Stomach (tissue), 9 donors: ENCODE results near the gene WBP1. TPM values are rescaled to one million over a fixed set of nuclear protein-coding genes. Genes with fewer than 3 reads are reported as not detected.
"Not testable (repeated sequence)": the region's sequence is repeated elsewhere in the genome, so short reads cannot be mapped to it uniquely, and the experiment has no call there.

Experiments
- DNase-seq, 2 donors: peaks; one replicate each; pipeline versions ENCODE4 v3.0.0 to v3.0.0-alpha.2; 2013 to 2019
- H3K27ac ChIP-seq, 5 donors: fragments of 200-600 bp in 4 of 5; sonication (generic) in 4 of 5; one replicate each; pipeline ENCODE4 v1.5.1; 2013 to 2019; ENCODE audit warnings: mild to moderate bottlenecking in 1 of 5, moderate library complexity in 1 of 5
- H3K27me3 ChIP-seq, 3 donors: fragments of 200-600 bp; sonication (generic); one replicate each; pipeline ENCODE4 v1.5.1; 2017 to 2019; ENCODE audit warnings: mixed run types in 1 of 3
- H3K36me3 ChIP-seq, 4 donors: fragments of 200-600 bp; sonication (generic); 1 replicate in 3 of 4; 2 replicates in 1 of 4; pipeline ENCODE4 v1.5.1; 2016 to 2019
- H3K4me1 ChIP-seq, 4 donors: fragments of 200-600 bp; sonication (generic); one replicate each; pipeline ENCODE4 v1.5.1; 2016 to 2019
- H3K4me3 ChIP-seq, 4 donors: fragments of 200-600 bp; sonication (generic) in 3 of 4; one replicate each; pipeline ENCODE4 v1.5.1; 2016 to 2019; ENCODE audit warnings: mild to moderate bottlenecking in 1 of 4
- H3K9me3 ChIP-seq, 4 donors: fragments of 200-600 bp; sonication (generic); one replicate each; pipeline ENCODE4 v1.5.1; 2016 to 2019
- CTCF ChIP-seq, 7 experiments: fragments of 450-650 bp in 4 of 7; fragments of 200-600 bp in 3 of 7; sonication (generic) in 3 of 7; IDR thresholded peaks; one replicate each; pipeline ENCODE4 v1.5.1; 2016 to 2019; ENCODE audit warnings: antibody characterized with exemption in 7 of 7, control low read depth in 2 of 7, mild to moderate bottlenecking in 1 of 7
- EP300 ChIP-seq: sonication (generic); formaldehyde crosslinking; IDR thresholded peaks from one replicate; pipeline ENCODE4 v1.6.1; 2017; ENCODE audit warnings: antibody characterized with exemption
- POLR2A ChIP-seq, 4 donors: fragments of 450-650 bp; IDR thresholded peaks; one replicate each; pipeline ENCODE4 v1.6.1; 2016; ENCODE audit warnings: antibody characterized with exemption in 4 of 4, control low read depth in 2 of 4, mild to moderate bottlenecking in 1 of 4, moderate library complexity in 1 of 4
- POLR2AphosphoS5 ChIP-seq, 3 donors: sonication (generic); formaldehyde crosslinking; IDR thresholded peaks; one replicate each; pipeline ENCODE4 v1.6.1; 2016; ENCODE audit warnings: antibody characterized with exemption in 3 of 3
- WGBS, 5 donors: extraction: QIAGEN DNeasy Blood & Tissue Kit in 3 of 5; methylation state at CpG; one replicate each; pipeline versions ENCODE4 v1.1.5 to v1.1.7; 2013 to 2018; 5-methylcytosine and 5-hydroxymethylcytosine counted together
- intact Hi-C: fragments of 100-400 bp; cut with DNase I; formaldehyde crosslinking; loops from one replicate; pipeline ENCODE4 v1.15.1; 2023; ENCODE audit warnings: low total_unique reads
- polyA plus RNA-seq, 3 donors: library from polyadenylated mRNA; stranded (reverse); fragments of 200-250 nt; gene quantifications; one replicate each; pipeline ENCODE4 v1.2.3, GENCODE V29; 2013
- total RNA-seq, 5 donors: library from RNA; depleted of rRNA; stranded (reverse); fragments of >200 nt; gene quantifications; one replicate each; pipeline versions ENCODE4 v1.1.0 to v1.2.3, GENCODE V29; 2014 to 2016
- donor health status: healthy with polysubstance abuse.
- donor health status: Bipolar disorder and iron deficiency.
- donor health status: healthy.

Gene WBP1
- total and polyA plus RNA-seq, 8 donors, result 1.8 to 82.4 (median 49.3) TPM

GRCh38 chr2:74440378-74441169, 17.7 kb upstream of the WBP1 start:
- H3K4me3 ChIP-seq, result peak overlapping the region; percentile 48 to 56 (median 54)
- no peaks in the 10 kb centered on the region for H3K9me3 ChIP-seq
- H3K4me1 ChIP-seq, result peaks cover 22 to 73% (median 48%) of the 10 kb centered on the region in 4 donors
- H3K36me3 ChIP-seq, result peaks cover 0 to 3% (median 0%) of the 10 kb centered on the region in 4 donors
- peaks cover 0 to 38% (median 7%) of the 10 kb centered on the region in 3 donors for H3K27me3 ChIP-seq
- intact Hi-C loops, result no loop called here
- H3K27ac ChIP-seq, result peak overlapping the region; percentile 85 to 93 (median 87)
- WGBS, 5 donors, result 4 to 16% (median 11%) methylated on average over 23 to 45 of the region's 45 CpGs
- TF ChIP-seq POLR2AphosphoS5 (IDR thresholded peaks at IDR 0.05) (peak in 2 of 3 donors; percentile 14 to 64), POLR2A (IDR thresholded peaks at IDR 0.05) (no peak), CTCF (IDR thresholded peaks at IDR 0.05) (peak in 5 of 7 experiments; percentile 14 to 53 (median 27))
- peak; percentile 85 to 97 for DNase-seq

DNA sequence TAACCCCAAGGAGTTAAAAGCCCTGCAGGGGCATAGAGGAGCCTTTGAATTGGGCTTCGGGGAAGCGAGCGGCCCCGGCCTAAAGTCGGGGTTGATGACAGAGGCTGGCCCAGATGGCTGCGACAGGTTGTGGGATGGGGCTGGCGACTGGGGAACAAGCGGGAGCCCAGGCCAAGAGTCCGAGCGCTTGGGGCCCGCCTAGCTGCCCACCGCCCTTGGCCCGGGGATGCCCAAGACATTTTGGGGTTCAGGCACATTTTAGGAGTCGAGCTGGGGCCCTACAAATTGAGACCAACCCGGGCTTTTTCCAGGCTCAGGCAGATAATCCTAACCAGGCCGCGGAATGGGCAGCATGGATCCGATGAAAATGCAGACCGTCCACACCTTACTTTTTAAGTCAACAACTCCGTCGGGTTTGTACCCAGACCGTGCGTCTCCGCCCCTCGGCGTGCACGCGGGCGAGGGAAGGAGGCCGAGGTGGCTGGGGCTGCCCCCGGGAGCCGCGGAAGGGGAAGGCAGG, 17.0 kb upstream of the WBP1 start:
- H3K4me3 ChIP-seq, result peak overlapping the region; percentile 48 to 56 (median 54)
- WGBS, 5 donors, result 11 to 42% (median 23%) methylated on average over 31 to 33 of the region's 33 CpGs
- H3K36me3 ChIP-seq, result peaks cover 0 to under 1% (median 0%) of the 10 kb centered on the region in 4 donors
- H3K4me1 ChIP-seq, result peaks cover 22 to 70% (median 47%) of the 10 kb centered on the region in 4 donors
- TF ChIP-seq CTCF (IDR thresholded peaks at IDR 0.05) (no peak), EP300 (no peak), POLR2AphosphoS5 (IDR thresholded peaks at IDR 0.05) (no peak), POLR2A (IDR thresholded peaks at IDR 0.05) (no peak)
- DNase-seq, result no peak
- H3K27ac ChIP-seq, result peak overlapping the region; percentile 85 to 93 (median 87)
- H3K27me3 ChIP-seq, result peaks cover 0 to 38% (median 7%) of the 10 kb centered on the region in 3 donors
- intact Hi-C loops, result no loop called here
- H3K9me3 ChIP-seq, result no peaks in the 10 kb centered on the region

DNA sequence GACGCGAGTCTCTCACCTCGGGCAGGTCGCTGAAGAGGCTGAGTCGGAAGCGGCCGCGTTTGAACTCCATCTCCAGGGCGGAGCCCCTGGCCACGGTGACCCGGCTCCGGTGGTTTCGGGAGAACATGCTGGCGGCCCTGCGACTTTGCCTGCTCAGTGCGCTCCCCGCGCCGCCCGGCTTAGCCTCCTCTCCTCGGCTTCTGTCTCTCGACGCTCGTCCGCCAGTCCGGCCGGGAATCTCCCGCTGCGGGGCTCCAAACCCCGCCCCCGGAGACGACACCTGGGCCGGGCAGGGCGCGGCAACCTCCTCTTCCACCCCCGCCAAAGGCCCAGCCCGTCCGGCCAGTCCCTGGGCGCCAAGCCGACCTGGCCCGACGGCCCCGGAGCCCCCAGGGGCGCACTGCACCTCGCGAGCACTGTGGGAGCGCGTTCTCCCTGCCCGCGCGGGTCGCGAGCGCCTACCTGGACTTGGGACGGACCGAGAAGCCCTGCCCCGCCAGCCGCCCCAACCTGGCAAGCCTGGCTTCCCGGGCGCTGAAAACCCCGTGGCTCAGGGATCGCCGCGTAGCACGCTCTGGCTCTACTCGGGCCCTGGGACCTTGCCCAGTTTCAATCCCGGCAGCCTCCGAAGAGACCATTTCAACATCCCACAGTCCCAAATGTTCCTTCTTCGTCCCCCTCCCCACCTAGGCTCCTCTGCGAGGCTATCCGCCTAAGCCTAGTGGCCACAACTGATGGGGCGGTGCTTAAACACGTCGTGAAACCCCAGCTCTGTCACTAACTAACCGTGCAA, 16.4 kb upstream of the WBP1 start, which contains the start of gene RTKN:
Gene RTKN, minus strand, starts transcription at position 248 of the 793 bp plus-strand sequence. Its CDS starts 121 bp downstream, at position 127.
- intact Hi-C loops, result no loop called here
- H3K4me1 ChIP-seq, result peaks cover 22 to 63% (median 44%) of the 10 kb centered on the region in 4 donors
- peak; percentile 70 to 89 for DNase-seq

GRCh38 chr2:74442483-74443297, 15.5 kb upstream of the WBP1 start:
- peaks cover 0 to 38% (median 7%) of the 10 kb centered on the region in 3 donors for H3K27me3 ChIP-seq
- WGBS, 5 donors, result 78 to 90% (median 82%) methylated on average over 16 of the region's 16 CpGs
- H3K9me3 ChIP-seq, H3K36me3 ChIP-seq, intact Hi-C loops, DNase-seq: not testable (repeated sequence)
- peaks cover 22 to 60% (median 41%) of the 10 kb centered on the region in 4 donors for H3K4me1 ChIP-seq
- peak overlapping the region; percentile 85 to 93 (median 87) for H3K27ac ChIP-seq
- H3K4me3 ChIP-seq, result peak overlapping the region; percentile 48 to 56 (median 54)

More for the DNA sequence above, 16.4 kb upstream of the WBP1 start, which contains the start of gene RTKN:
- H3K4me3 ChIP-seq, result peak within 1 kb of the TSS; percentile 48 to 56 (median 54)
- no peaks in the 10 kb centered on the region for H3K9me3 ChIP-seq
- H3K27me3 ChIP-seq, result peaks cover 0 to 38% (median 7%) of the 10 kb centered on the region in 3 donors
- no peaks in the 10 kb centered on the region for H3K36me3 ChIP-seq
- 10 to 32% (median 11%) methylated on average over 29 to 75 of the region's 75 CpGs for WGBS, 5 donors
- peak within 1 kb of the TSS; percentile 85 to 93 (median 87) for H3K27ac ChIP-seq
- TF ChIP-seq CTCF (IDR thresholded peaks at IDR 0.05) (no peak), POLR2A (IDR thresholded peaks at IDR 0.05) (peak in 1 of 4 donors; percentile 55), POLR2AphosphoS5 (IDR thresholded peaks at IDR 0.05) (peak in 2 of 3 donors; percentile 69 to 70), EP300 (no peak)
